GM12878 (cell line): ENCODE results near the gene SPANXN4. TPM values are rescaled to one million over a fixed set of nuclear protein-coding genes. Genes with fewer than 3 reads are reported as not detected.
A peak's percentile ranks its signal among the peaks of the same experiment; 100 is the strongest.

Source experiments
- ATAC-seq: fragments of 200-7000 bp; cut with Tn5 transposase; 3 replicates; pipeline ENCODE4 v1.9.1; 2020; ENCODE audit warnings: mild to moderate bottlenecking, moderate library complexity
- BruUV-seq: library from RNA; stranded (reverse); fragments of 400-500 nt; replicated peaks from 2 replicates; lab custom pipeline; 2021; lab: Mats Ljungman, UMichigan
- CTCF ChIA-PET: fragments of 300-600 bp; sonication (Branson Sonifier 250); formaldehyde crosslinking; extraction: SDS; loops from one replicate; lab custom pipeline; 2021; ENCODE audit warnings: inconsistent platforms; lab: Yijun Ruan, JAX
- POLR2A ChIA-PET: fragments of 350-600 bp; formaldehyde crosslinking; extraction: SDS; loops from one replicate; lab custom pipeline; 2021; ENCODE audit warnings: inconsistent platforms; lab: Charles Lee
- RAD21 ChIA-PET: fragments of 300-600 bp; sonication (Branson Sonifier 250); formaldehyde crosslinking; loops from one replicate; lab custom pipeline; 2023; ENCODE audit warnings: antibody characterized with exemption; ENCODE audit not compliant: unreplicated experiment; lab: Charles Lee
- SMC1A ChIA-PET: fragments of 300-600 bp; sonication (Branson Sonifier 250); formaldehyde crosslinking; loops from one replicate; lab custom pipeline; 2023; ENCODE audit not compliant: unreplicated experiment, uncharacterized antibody; lab: Charles Lee
- DNase-seq: peaks from one replicate; pipeline ENCODE4 v3.0.0-alpha.2; 2011; ENCODE audit warnings: low read depth, low spot score
- FAIRE-seq: peaks from 3 replicates; lab custom pipeline; 2011; peaks lifted over from hg19 to GRCh38; lab: Jason Lieb, UNC
- H2AFZ ChIP-seq: 2 replicates; pipeline ENCODE4 v1.6.0; 2011; ENCODE audit warnings: low read depth, low read length, control low read depth; ENCODE audit not compliant: control insufficient read depth
- H3K27ac ChIP-seq: 2 replicates; pipeline ENCODE4 v1.5.1; 2011; ENCODE audit warnings: control low read depth; ENCODE audit not compliant: control insufficient read depth, insufficient read depth
- H3K27me3 ChIP-seq, 2 experiments: replicated peaks in 1 of 2; 2 replicates each; pipeline versions ENCODE4 v1.6.0 to v1.6.1; 2011; ENCODE audit warnings: low read length in 1 of 2; ENCODE audit not compliant: control insufficient read depth in 2 of 2, insufficient read depth in 2 of 2
- H3K36me3 ChIP-seq, 2 experiments: 2 replicates each; pipeline ENCODE4 v1.5.1; 2011; ENCODE audit warnings: low read length in 1 of 2; ENCODE audit not compliant: control insufficient read depth in 2 of 2, insufficient read depth in 2 of 2
- H3K4me1 ChIP-seq: 2 replicates; pipeline ENCODE4 v1.6.1; 2011; ENCODE audit warnings: mild to moderate bottlenecking, low read length, moderate library complexity, mixed read lengths; ENCODE audit not compliant: control insufficient read depth, insufficient read depth
- H3K4me2 ChIP-seq: 2 replicates; pipeline ENCODE4 v1.6.0; 2011; ENCODE audit warnings: control low read depth; ENCODE audit not compliant: control insufficient read depth, insufficient read depth
- H3K4me3 ChIP-seq: fragments of 200-600 bp; sonication (generic); 2 replicates; pipeline ENCODE4 v1.5.1; 2016
- H3K79me2 ChIP-seq: 2 replicates; pipeline ENCODE4 v1.6.0; 2011; ENCODE audit warnings: low read length; ENCODE audit not compliant: control insufficient read depth, insufficient read depth
- H3K9ac ChIP-seq: 2 replicates; pipeline ENCODE4 v1.8.0; 2011; ENCODE audit warnings: low read length, control low read depth, mixed read lengths; ENCODE audit not compliant: control insufficient read depth, insufficient read depth
- H3K9me3 ChIP-seq: replicated peaks from 3 replicates; pipeline ENCODE4 v1.5.1; 2011; ENCODE audit warnings: mild to moderate bottlenecking, low read length; ENCODE audit not compliant: control insufficient read depth, insufficient read depth
- H4K20me1 ChIP-seq: 2 replicates; pipeline ENCODE4 v1.6.0; 2011; ENCODE audit not compliant: control insufficient read depth, insufficient read depth
- ATF2 ChIP-seq: IDR thresholded peaks from 2 replicates; pipeline ENCODE4 v1.6.1; 2012; ENCODE audit warnings: low read length, inconsistent platforms
- CREM ChIP-seq: IDR thresholded peaks from 2 replicates; pipeline ENCODE4 v1.6.1; 2014; ENCODE audit warnings: antibody characterized with exemption, low read depth
- E4F1 ChIP-seq: fragments of 450-650 bp; IDR thresholded peaks from 2 replicates; pipeline ENCODE4 v1.6.1; 2018; ENCODE audit warnings: borderline replicate concordance, mild to moderate bottlenecking; ENCODE audit not compliant: partially characterized antibody
- MLLT1 ChIP-seq: fragments of 450-650 bp; IDR thresholded peaks from 2 replicates; pipeline ENCODE4 v1.6.1; 2016; ENCODE audit warnings: mild to moderate bottlenecking
- MTA2 ChIP-seq: fragments of 450-650 bp; IDR thresholded peaks from 2 replicates; pipeline ENCODE4 v1.6.1; 2016; ENCODE audit warnings: low read depth, mild to moderate bottlenecking, moderate library complexity
- RB1 ChIP-seq: fragments of 450-650 bp; formaldehyde crosslinking; IDR thresholded peaks from 2 replicates; pipeline ENCODE4 v1.6.1; 2017; ENCODE audit warnings: mild to moderate bottlenecking, borderline replicate concordance
- TCF3 ChIP-seq: IDR thresholded peaks from 2 replicates; pipeline ENCODE4 v1.6.1; 2012; ENCODE audit warnings: low read depth, mild to moderate bottlenecking, low read length, borderline replicate concordance; ENCODE audit not compliant: insufficient read depth
- YBX1 ChIP-seq: fragments of 450-650 bp; IDR thresholded peaks from 2 replicates; pipeline ENCODE4 v1.6.1; 2016; ENCODE audit warnings: antibody characterized with exemption
- ZBTB11 ChIP-seq: fragments of 450-650 bp; formaldehyde crosslinking; IDR thresholded peaks from 2 replicates; pipeline ENCODE4 v1.5.0; 2022; ENCODE audit warnings: mild to moderate bottlenecking, missing genetic modification characterization
- ZNF217 ChIP-seq: fragments of 450-650 bp; IDR thresholded peaks from 2 replicates; pipeline ENCODE4 v1.6.1; 2017; ENCODE audit warnings: antibody characterized with exemption, mild to moderate bottlenecking
- WGBS: methylation state at CpG from one replicate; pipeline ENCODE4 v1.1.6; 2016; ENCODE audit warnings: low lambda C conversion rate; ENCODE audit not compliant: insufficient replicate concordance, insufficient coverage; ENCODE audit errors: missing lambda C conversion rate; 5-methylcytosine and 5-hydroxymethylcytosine counted together
- in situ Hi-C: fragments of 300-500 bp; cut with MboI; formaldehyde crosslinking; loops from 9 replicates; pipeline ENCODE4 v1.14.3; 2018; ENCODE audit warnings: mixed read lengths
- intact Hi-C: fragments of 100-400 bp; cut with micrococcal nuclease; formaldehyde crosslinking; loops from one replicate; pipeline ENCODE4 v1.14.2; 2022; ENCODE audit not compliant: unreplicated experiment
- polyA plus RNA-seq, 11 experiments: library from polyadenylated mRNA; depleted of rRNA in 4 of 11; unstranded in 6 of 11; stranded (reverse) in 5 of 11; fragments of >200 nt; fragmentation: Nextera tagmentation in 4 of 11; fragmentation: Illumina TruSeq in 1 of 11; extraction: Ambion mirVana in 4 of 11; extraction: Trizol in 1 of 11; gene quantifications; 1 replicate in 1 of 11; 2 replicates in 10 of 11; pipeline versions ENCODE4 v1.2.1 to v1.2.3, GENCODE V29; 2011 to 2016; ENCODE audit warnings: inconsistent platforms in 2 of 11, missing spikeins in 2 of 11, low read depth in 1 of 11
- total RNA-seq, 4 experiments: library from RNA; depleted of rRNA in 3 of 4; stranded (reverse); fragments of >200 nt in 3 of 4; fragmentation: Illumina TruSeq in 1 of 4; extraction: Trizol in 1 of 4; gene quantifications; 2 replicates each; pipeline versions ENCODE4 v1.2.1 to v1.2.3, GENCODE V29; 2013 to 2021

SPANXN4 gene
- total and polyA plus RNA-seq, 10 of the 15 experiments (the other 5 are each of a cell fraction or from before 2014, with no cell fraction given): not detected

- no peaks in the 10 kb centered on the region for H3K36me3 ChIP-seq
Measured at GRCh38 chrX:143081231-143081630, 55.5 kb downstream of the SPANXN4 start.

More at GRCh38 chrX:143081231-143081630, 55.5 kb downstream of the SPANXN4 start:
- CTCF ChIA-PET: interaction anchor here (1.0 kb wide), 1 partner anchor 11 kb away, joined by 3 read pairs; no protein-coding TSS in a partner anchor
- intact Hi-C loops (no loop called here), in situ Hi-C loops (no loop called here)
- no peak overlapping the region for H3K4me2 ChIP-seq
- H2AFZ ChIP-seq: no peak overlapping the region
- SMC1A ChIA-PET: no interaction called here
- POLR2A ChIA-PET: no interaction called here
- BruUV-seq: no TSS peak
- H3K9ac ChIP-seq: no peak overlapping the region
- 54% methylated on average over 3 of the region's 3 CpGs for WGBS
- no peaks in the 10 kb centered on the region for H4K20me1 ChIP-seq
- no peaks in the 10 kb centered on the region for H3K4me1 ChIP-seq
- H3K27me3 ChIP-seq: no peaks in the 10 kb centered on the region
- no peaks in the 10 kb centered on the region for H3K79me2 ChIP-seq
- TF ChIP-seq CREM (no peak), ATF2 (no peak), YBX1 (no peak), TCF3 (no peak), ZNF217 (no peak), RB1 (no peak), E4F1 (no peak), MTA2 (no peak), MLLT1 (no peak), ZBTB11 (CRISPR knock-in tag) (no peak)
- TF ChIP-seq, all 136 proteins: peak for 0
- no peak overlapping the region for H3K4me3 ChIP-seq
- H3K27ac ChIP-seq: no peak overlapping the region
- FAIRE-seq (no peak), ATAC-seq (peak; percentile 93), DNase-seq (no peak)
- RAD21 ChIA-PET: no interaction called here
- peaks cover 2% of the 10 kb centered on the region; the same call in 1 of the 3 replicates for H3K9me3 ChIP-seq
